ENCODE measurements around the gene SLC39A5.
"Not testable (repeated sequence)": the region's sequence is repeated elsewhere in the genome, so short reads cannot be mapped to it uniquely, and the experiment has no call there.

Gene SLC39A5, protein sequence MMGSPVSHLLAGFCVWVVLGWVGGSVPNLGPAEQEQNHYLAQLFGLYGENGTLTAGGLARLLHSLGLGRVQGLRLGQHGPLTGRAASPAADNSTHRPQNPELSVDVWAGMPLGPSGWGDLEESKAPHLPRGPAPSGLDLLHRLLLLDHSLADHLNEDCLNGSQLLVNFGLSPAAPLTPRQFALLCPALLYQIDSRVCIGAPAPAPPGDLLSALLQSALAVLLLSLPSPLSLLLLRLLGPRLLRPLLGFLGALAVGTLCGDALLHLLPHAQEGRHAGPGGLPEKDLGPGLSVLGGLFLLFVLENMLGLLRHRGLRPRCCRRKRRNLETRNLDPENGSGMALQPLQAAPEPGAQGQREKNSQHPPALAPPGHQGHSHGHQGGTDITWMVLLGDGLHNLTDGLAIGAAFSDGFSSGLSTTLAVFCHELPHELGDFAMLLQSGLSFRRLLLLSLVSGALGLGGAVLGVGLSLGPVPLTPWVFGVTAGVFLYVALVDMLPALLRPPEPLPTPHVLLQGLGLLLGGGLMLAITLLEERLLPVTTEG

DNA sequence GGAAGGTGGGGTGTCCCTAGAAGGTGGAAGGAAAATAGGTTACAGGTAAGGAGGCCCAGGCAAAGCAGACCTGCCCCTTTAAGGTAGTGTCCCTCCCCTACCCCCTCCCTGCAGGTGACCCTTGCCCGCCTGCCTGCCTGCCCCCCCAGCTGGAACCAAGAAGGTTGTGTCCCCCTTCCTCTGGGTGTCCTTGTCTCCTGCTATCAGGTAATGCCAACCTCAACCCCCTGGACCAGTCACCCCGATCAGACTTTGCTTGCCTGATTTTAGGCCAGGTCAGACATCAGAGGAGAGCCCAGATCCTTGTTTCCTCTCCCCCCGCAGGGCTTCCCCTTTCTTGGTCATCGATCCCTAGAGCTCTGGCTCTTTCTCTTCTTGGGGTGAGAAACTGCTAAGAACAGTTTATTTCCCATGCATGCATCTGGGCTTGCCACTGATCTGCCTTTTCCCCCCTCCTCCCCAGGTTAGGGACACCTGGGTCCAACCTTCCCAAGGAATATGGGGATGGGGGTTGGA, at the start of gene SLC39A5:
SLC39A5 (plus strand) TSS at position 136 of the 516 bp plus-strand sequence. CDS start 1,224 bp downstream, outside the sequence.
- no peak for FAIRE-seq

DNA sequence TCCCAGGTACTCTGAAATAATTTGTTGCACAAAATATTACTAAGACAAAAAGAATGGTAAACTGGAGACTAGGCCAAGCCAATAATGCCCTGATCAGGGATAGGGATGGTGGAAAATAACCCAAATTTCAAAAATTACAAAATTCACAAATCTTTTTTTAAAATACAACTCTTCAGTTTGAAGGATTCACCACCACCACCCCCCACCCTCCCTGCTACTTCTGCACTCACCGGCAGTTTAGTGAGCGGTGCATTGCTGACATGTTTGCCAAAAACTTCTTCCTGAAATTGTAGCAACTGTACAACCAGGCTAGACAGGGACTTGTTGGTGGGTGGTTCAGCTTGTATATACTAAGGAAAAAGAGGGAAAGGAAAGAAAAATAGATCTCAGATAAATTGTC, 42.9 kb upstream of the SLC39A5 start:
- no peak for FAIRE-seq

DNA sequence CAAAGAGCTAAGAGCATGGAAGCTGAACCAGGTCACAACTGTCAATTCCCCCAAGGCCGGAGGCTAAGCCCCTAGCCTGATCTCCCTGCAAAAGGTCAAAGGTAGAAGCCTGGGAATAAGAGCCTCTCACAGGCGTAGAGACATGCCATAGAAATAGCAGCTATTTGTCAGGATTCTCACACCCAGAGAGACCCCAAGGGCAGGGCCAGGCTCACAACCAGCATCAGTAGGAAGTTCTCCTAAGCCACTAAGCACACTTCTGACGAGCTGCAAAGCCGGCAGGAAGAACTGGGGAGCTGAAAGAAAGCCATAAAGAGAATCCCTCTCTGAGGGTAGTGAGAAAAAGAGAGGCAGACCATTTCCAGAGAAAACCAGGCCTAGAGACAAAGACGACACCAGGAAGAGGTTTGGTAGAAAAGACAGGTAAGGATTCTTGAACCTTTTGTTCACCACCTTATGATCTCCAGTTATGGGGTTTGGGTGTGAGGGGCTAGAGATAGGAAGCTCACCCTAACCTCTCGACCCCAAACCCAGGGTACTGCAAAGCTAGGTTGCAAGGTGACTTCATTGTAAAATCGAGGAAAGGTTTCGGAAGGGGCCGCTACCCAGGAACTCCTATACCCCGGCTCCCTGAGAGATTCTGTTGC, 41.6 kb upstream of the SLC39A5 start:
- FAIRE-seq = no peak

DNA sequence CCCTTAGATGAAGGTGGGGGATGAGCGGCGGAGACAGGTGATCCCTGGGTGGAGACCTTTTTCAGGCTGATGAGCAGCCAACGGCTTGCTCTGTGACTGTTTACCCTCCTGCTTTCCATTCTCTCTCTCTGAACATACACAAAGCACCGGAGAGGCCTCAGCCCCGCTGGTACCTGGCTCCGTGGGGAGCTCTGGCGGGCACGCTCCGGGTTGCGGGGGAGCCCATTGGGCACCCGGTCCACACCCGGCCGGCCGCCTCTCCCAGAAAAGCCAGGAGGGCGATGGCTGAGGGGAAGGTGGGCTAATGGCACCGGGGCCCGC, 41.1 kb upstream of the SLC39A5 start:
- FAIRE-seq = no peak

DNA sequence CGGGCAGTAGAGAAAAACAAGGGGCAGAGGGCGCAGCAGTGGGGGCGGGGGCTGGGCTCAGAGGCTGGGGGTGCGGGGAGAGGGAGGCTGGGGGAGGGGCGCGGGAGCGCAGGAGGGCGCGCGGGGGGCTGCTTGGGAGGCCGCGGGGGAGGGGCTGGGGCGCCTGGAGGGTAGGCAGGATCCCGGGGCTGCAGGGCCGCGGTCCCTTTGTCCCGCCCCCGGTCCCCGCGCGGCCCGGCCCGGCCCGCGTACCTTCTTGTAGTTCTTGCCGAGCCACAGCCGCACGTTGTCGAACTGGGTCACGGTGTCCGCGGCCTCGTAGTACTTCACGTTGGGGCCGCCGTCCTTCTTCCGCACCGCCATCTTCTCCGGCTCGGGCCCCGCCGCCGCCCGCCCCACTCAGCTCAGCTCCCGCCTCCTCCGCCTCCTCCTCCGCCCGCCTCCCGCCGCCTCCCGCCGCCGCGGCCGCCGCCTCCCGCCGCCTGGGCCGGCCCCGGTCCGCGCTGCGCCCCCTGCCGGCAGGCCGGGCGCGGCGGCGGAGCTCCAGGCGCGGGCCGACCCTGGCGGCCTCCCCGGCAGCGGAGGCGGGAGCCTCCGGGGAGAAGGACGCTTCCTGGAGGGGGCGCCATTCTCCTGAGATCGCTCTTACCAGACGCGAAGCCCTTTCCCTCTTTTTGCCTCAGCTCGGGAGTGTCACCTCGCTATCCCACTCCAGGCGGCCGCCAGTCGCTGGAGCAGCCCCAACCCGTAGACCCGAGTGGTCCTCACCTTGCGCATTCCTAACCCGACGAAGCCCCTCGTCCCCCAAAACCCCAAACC, 40.5 kb upstream of the SLC39A5 start, which contains the start of gene SMARCC2:
SMARCC2 (minus strand) TSS at position 385 of the 819 bp plus-strand sequence; CDS start at position 363, 22 bp downstream.
- no peak for FAIRE-seq

DNA sequence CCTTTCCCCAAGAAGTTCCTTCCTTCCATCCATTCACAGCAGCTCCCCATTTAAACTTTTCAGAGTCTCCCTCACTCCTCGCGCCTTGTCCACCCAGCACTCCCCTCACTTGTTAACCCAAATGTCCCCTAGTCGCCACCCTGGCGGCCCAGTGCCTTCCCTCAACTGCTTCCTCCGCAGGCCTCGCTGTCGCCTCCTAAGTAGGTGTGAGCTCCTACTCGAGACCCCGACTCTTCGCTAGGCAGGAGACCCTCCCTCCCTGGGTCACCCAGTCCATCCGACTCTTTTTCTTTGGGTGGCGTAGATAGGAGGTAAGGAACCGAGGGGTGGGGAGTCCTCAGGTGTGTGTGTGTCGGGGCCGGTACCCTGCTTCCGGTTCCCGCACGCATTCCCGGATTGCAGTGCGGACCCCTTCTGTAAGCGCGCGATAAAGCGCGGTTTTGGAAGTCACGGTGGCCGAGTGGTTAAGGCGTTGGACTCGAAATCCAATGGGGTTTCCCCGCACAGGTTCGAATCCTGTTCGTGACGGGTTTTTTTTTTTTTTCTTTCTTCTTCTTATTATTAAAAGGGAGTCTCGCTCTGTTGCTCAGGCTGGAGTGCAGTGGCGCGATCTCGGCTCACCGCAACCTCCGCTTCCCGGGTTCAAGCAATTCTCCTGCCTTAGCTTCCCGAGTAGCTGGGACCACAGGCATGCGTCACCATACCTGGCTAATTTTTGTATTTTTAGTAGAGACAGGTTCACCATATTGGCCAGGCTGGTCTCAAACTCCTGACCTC, 39.7 kb upstream of the SLC39A5 start:
- FAIRE-seq = no peak

DNA sequence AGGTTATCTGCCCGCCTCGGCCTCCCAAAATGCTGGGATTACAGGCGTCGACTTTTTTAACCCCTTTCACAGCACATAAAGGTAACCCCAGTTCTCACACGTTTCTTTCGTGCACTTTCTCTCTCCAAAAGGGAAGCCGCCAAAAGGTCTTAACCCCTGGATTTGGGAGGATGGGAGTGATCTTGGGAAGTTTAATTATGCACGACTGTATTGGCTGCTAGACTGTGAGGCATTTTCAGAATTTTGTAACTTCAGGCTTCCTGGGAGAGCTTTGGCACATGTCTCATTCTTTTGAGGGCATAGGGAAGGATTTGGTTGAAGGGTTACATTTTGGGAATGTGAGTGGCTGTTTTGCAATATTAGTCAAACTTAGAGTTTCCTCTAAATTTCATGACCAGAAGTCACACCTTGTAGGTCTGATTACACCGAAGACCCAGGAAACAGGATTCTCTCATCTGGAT, 39.1 kb upstream of the SLC39A5 start:
- FAIRE-seq = no peak

DNA sequence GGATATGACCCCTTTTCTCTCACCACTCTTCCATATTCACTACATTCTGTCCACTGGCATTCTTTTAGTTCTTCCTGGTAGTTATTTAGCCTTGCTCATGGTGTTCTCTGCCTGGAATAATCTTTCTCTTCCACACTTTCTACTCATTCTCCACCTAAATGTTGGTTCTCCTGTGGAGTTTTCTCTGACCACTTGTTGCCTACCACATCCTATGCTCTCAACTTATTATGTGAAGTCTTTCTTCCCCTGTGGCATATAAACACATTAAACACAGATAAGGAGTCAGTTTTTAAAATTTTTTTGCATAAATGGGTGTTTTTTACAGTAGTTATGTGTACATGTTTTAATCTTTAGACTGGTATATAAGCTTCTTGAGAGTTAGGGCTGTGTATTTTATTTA, 37.3 kb upstream of the SLC39A5 start:
- FAIRE-seq = no peak

DNA sequence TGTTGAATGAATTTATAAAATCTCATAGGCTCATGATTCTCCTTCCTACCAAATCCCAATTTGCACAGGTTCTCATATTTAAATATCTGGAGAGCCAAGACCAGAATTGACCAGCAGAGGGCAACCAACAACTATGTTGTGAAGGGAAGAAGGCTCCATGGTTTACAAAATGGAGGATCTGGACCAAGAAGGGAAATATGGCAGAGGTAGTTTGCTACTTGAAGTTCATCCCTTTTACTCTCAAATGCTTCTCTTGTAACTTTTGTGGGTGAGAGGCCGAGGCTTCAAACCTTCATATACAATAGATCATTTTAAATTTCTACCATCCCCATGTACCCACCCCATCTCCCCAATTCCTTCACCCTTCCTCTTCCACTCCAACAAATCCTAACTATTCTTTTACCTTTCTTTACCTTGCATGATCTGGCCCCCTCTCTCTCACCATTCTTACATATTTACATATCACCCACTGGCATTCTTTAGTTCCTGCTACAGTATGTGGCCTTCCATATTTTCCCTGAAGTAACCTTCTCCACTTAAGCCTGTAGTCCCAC, 36.7 kb upstream of the SLC39A5 start:
- FAIRE-seq = peak; percentile 91

DNA sequence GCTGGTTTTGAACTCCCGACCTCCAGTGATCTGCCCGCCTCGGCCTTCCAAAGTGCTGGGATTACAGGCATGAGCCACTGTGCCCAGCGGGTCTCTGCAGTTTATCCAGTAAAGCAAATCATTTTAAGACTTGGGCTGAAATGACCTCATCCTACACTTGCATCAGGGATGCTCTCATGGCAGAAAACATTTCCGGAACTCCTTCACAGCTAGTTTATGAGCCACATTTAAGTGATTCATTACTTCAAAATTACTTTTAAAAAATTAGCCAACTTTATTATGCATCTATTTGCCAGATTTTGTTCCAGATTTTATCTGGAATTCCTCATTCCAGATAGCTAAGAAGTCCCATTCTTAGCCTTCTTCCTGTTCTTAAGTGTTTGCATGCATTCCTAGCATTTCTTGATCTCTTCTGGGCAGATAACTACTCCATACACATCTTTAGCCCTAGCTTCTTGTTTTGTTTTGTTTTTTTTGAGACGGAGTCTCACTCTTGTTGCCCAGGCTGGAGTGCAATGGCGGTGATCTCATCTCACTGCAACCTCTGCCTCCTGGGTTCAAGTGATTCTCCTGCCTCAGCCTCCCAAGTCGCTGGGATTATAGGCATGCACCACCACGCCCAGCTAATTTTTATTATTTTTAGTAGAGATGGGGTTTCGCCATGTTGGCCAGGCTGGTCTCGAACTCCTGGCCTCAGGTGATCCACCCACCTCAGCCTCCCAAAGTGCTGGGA, 32.9 kb upstream of the SLC39A5 start:
- not testable (repeated sequence) for FAIRE-seq

DNA sequence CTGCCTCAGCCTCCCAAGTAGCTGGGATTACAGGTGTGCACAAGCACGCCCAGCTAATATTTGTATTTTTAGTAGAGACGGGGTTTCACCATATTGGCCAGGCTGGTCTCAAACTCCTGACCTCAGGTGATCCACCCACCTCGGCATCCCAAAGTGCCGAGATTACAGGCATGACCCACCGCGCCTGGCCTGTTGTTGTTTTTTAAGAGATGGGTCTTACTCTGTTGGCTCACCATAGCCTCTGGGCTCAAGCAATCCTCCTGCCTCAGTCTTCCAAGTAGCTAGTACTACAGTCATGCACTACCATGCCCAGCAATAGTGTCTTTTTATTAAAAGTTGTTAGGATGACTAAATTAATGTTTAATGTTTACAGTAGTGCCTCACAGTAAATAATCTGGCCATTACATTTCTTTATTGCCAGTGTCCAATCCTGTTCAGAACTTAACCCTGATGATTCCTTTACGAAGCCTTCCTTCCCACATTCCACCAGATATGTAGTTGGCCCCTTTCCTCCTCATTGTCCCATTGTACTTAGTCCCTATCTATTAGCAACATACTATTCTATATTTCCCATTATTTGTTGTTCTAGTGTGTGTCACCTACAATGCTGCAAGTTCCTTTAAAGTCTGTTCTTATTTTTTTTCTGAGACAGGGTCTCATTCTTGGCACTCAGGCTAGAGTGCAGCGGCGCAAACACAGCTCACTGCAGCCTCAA, 31.8 kb upstream of the SLC39A5 start:
- FAIRE-seq = no peak

DNA sequence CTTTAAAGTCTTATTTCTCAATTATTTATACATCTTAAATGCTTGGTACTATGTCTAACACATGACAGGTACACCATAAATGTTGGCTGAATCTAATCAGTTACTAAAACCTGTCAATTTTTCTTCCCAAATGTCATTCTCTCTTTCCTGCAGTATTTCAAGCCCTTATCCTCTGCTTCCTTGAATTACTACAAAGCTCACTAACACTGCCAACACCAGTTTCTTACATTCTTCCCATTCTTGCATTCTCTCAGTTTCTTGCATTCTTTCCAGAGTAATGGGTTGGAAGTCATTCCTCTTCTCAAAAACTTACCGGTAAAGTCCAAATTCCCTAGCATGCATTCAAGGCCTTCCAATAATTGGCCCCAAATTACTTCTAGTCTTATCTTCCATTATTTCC, 31.0 kb upstream of the SLC39A5 start:
- no peak for FAIRE-seq

DNA sequence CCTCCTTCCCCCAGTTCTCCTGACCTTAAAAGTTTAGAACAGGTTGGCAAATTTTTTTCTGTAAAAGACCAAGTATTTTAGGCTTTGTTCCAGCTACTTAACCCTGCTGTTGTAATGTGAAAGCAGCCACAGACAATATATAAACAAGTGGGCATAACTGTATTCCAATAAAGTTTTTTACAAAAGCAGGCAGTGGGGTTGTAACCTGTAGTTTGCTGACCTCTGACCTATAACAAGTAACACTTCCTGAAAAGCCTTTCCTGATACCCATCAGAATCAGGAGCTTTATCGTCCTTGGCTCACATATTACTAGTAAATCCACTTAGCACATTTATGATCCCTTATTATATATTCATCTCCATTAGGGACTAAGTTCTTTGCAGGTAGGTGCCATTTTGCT, 27.5 kb upstream of the SLC39A5 start:
- no peak for FAIRE-seq

DNA sequence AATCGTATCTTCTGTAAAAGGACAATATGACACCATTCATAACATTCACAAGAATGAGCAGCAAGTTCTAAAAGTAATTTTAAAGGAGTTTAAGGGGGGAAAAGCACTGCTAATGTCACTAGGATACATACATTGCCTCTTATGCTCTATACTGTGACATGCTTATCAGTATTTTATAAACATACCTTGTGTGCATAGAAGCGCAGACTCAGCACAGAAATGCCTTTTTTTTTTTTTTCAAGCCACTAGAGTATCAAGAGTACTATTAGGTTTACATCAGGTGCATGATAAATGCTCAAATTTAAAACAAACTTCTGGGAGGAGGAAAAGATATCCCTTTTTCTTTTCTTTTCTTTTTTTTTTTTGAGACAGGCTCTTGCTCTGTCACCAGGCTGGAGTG, 27.0 kb upstream of the SLC39A5 start:
- no peak for FAIRE-seq

DNA sequence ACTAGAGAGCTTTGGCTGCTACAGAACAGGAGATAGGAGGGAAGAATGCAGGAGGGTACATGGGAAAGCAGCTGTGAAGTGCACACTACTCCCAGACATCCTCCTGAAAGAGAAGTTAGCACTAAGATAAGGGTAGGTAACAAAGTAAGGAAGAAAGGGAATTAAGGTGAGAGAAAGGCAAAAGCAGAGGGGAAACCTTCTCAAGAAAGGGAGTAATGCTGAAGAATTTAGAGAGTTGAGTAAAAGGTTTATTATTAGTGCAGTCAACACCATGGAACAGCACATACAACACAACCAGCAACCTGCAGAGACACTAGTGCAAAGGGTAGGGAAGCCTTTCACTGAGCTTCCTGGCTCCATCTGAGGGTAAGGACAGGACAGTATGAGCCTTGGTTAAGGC, 25.6 kb upstream of the SLC39A5 start:
- no peak for FAIRE-seq

DNA sequence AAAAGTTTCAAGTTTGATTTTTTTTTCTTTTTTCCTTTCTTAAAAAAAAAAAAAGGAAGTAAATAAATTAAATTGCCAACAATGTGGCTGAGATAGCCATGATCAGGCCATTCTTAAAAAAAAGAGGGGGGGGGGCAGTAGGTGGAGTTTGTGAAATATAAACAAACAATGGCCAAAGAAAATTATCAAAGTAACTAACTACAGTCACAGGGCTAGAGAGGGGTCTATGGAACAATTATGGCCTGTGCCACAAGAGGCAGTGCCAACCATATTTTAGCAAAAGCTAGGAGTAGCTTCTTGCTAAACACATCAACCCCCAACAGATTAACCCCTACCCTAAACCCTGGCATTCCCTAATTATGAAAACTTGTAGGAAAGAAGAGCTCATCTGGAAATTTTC, 24.4 kb upstream of the SLC39A5 start:
- no peak for FAIRE-seq

DNA sequence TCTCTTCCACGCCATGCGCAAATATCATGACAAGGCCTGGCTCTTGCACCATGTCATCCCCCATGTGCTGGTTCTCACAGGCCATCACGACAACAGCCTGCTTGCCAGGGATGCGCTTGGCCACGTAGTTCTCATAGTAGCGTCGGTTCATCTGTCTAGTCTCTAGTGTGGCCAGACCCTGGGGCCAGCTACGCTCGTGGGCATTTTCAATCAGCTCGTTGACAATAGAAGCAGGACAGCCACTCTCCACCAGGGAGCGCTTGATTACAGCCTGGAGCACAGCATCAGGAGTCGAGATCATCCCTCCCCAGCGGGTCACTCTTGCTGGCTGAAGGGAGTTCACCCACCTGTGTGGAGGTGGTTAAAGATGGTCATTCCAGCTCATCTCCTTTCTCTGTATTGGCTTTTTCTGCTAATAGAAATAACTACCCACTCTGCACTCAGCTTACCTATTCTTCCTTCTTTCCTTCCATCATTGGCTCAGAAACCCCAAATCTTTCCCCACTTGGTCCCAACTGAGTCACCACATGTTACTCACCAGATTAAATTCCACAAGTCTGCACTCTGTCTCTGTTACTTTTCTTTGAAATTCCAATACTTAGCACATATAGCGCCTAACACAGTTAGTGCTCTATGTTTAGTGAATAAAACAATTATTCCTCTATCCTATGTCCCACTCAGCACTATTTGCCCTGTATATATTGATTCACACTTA, 23.2 kb upstream of the SLC39A5 start:
- no peak for FAIRE-seq

DNA sequence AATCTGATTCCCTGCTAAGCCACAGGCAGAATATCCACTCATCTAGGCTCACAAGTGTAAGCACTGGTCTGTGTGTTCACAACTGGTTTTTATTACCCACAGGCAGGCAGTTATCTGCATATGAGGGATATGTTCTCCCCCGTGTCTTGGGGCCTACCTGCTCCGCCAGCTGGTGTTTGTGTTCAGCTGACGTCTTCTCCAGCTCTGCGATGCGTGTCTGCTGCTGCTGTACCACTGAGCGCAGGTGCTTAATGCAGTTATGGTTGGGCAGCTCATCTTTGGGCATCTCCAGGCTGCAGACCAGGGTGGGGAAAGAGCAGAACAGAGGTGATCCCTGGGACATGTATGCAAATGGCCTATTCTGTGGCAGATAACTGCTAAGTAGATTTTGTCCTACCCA, 21.8 kb upstream of the SLC39A5 start:
- no peak for FAIRE-seq

DNA sequence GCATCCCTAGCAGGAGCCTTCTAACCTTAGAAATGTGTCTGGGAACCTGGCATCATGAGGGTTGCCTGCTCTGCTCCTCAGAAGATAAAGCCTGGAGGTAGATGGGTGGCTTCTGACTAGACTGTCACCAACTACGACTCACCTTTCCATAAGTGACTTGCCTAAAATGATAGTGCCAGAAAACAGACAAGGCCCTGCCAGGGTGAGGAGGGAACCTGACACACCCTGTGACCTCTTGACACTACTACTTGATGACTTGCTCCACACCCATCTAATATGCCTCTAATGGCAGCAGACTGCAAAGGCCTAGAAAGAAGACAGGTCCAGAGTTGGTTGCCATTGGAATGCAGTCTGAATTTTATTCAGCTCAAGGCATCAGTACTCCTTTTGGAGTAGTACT, 17.5 kb upstream of the SLC39A5 start:
- FAIRE-seq = no peak

DNA sequence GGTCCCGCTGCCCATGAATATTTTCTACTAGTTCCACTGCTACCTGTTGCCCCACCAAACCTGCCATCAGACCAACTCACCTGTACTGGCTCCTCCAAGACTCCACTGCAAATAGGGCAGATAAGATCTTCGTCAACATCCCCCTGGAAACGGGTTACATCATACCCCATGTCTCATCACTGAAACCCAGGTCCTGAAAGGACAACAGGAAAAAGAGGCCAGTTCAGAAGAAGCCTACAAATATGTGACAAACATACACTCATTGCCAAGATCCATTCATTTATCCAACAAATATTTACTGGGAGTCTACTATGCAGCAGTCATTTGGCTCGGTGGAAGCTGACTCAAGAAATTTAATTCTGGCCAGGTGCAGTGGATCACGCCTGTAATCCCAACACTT, 16.0 kb upstream of the SLC39A5 start:
- no peak for FAIRE-seq
